GM21717 (cell line): ENCODE measurements around the gene ACKR4.
"Not testable (repeated sequence)": the region's sequence is repeated elsewhere in the genome, so short reads cannot be mapped to it uniquely, and the experiment has no call there.

Experiments
- ATAC-seq: cut with Tn5 transposase; IDR thresholded peaks from one replicate; pipeline ENCODE4 v1.9.1; 2021; ENCODE audit warnings: mild to moderate bottlenecking, moderate library complexity; ENCODE audit not compliant: unreplicated experiment

The ACKR4 gene

GRCh38 chr3:132596816-132597433 is at the start of gene ACKR4:
Gene ACKR4 (plus strand): TSS chr3:132597270. CDS start chr3:132600398, 3,128 bp downstream.
- no peak for ATAC-seq

- ATAC-seq: no peak
Measured at GRCh38 chr3:132549169-132549568, 47.9 kb upstream of the ACKR4 start.

- ATAC-seq: peak; percentile 76
Measured at GRCh38 chr3:132549890-132550578, 47.0 kb upstream of the ACKR4 start.

- peak; percentile 11 for ATAC-seq
Measured at GRCh38 chr3:132550579-132551305, 46.3 kb upstream of the ACKR4 start.

GRCh38 chr3:132553826-132554225 is 43.2 kb upstream of the ACKR4 start:
- no peak for ATAC-seq

- ATAC-seq: no peak
Measured at GRCh38 chr3:132554437-132554836, 42.6 kb upstream of the ACKR4 start.

GRCh38 chr3:132555306-132556035 is 41.6 kb upstream of the ACKR4 start:
- ATAC-seq: no peak

- ATAC-seq: not testable (repeated sequence)
Measured at GRCh38 chr3:132556036-132556386, 41.1 kb upstream of the ACKR4 start.

- ATAC-seq: no peak
Measured at GRCh38 chr3:132556508-132557159, 40.4 kb upstream of the ACKR4 start.

GRCh38 chr3:132561003-132561402 is 36.1 kb upstream of the ACKR4 start:
- ATAC-seq: no peak

GRCh38 chr3:132563420-132564069 is 33.5 kb upstream of the ACKR4 start:
- ATAC-seq: no peak

- no peak for ATAC-seq
Measured at GRCh38 chr3:132564070-132564465, 33.0 kb upstream of the ACKR4 start.

- no peak for ATAC-seq
Measured at GRCh38 chr3:132568422-132568821, 28.6 kb upstream of the ACKR4 start.

- ATAC-seq: no peak
Measured at GRCh38 chr3:132569153-132569552, 27.9 kb upstream of the ACKR4 start.

- ATAC-seq: no peak
Measured at GRCh38 chr3:132569580-132569979, 27.5 kb upstream of the ACKR4 start.

GRCh38 chr3:132570016-132570415 is 27.1 kb upstream of the ACKR4 start:
- no peak for ATAC-seq

GRCh38 chr3:132573797-132574211 is 23.3 kb upstream of the ACKR4 start:
- ATAC-seq: no peak

GRCh38 chr3:132587401-132587800 is 9.7 kb upstream of the ACKR4 start:
- ATAC-seq: no peak

GRCh38 chr3:132592216-132592615 is 4.9 kb upstream of the ACKR4 start:
- no peak for ATAC-seq

- ATAC-seq: no peak
Measured at GRCh38 chr3:132593241-132593946, 3.7 kb upstream of the ACKR4 start.
